ENCODE results near the gene RBM15.

- TF ChIP-seq FEZF1 (tag by site-specific recombination; IDR thresholded peaks at IDR 0.05) (no peak), ZNF660 (tag by site-specific recombination; IDR thresholded peaks at IDR 0.05) (no peak), ZNF768 (tag by site-specific recombination; IDR thresholded peaks at IDR 0.05) (no peak), AEBP2 (tag by site-specific recombination; IDR thresholded peaks at IDR 0.05; ENCODE audit: borderline replicate concordance) (no peak), ZNF416 (tag by site-specific recombination; IDR thresholded peaks at IDR 0.05) (no peak), CTCF (tag by site-specific recombination; IDR thresholded peaks at IDR 0.05) (no peak), ZBTB21 (tag by site-specific recombination; IDR thresholded peaks at IDR 0.05) (no peak)
Observed at GRCh38 chr1:110291241-110292030, 47.7 kb upstream of the RBM15 start.

All from HEK293 (cell line).